Mucosa of gallbladder (tissue), 1 donor: ENCODE results near the gene OPHN1. TPM values are rescaled to one million over a fixed set of nuclear protein-coding genes. Genes with fewer than 3 reads are reported as not detected.

Experiments used
- DNase-seq: peaks from one replicate; pipeline ENCODE4 v3.0.0-alpha.2; 2020; ENCODE audit warnings: low spot score
- total RNA-seq: library from RNA; stranded (reverse); gene quantifications from one replicate; pipeline ENCODE4 v1.2.1, GENCODE V29; 2021
- donor health status: DM: no; HTN: no; CAD: no.

Gene OPHN1, protein sequence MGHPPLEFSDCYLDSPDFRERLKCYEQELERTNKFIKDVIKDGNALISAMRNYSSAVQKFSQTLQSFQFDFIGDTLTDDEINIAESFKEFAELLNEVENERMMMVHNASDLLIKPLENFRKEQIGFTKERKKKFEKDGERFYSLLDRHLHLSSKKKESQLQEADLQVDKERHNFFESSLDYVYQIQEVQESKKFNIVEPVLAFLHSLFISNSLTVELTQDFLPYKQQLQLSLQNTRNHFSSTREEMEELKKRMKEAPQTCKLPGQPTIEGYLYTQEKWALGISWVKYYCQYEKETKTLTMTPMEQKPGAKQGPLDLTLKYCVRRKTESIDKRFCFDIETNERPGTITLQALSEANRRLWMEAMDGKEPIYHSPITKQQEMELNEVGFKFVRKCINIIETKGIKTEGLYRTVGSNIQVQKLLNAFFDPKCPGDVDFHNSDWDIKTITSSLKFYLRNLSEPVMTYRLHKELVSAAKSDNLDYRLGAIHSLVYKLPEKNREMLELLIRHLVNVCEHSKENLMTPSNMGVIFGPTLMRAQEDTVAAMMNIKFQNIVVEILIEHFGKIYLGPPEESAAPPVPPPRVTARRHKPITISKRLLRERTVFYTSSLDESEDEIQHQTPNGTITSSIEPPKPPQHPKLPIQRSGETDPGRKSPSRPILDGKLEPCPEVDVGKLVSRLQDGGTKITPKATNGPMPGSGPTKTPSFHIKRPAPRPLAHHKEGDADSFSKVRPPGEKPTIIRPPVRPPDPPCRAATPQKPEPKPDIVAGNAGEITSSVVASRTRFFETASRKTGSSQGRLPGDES
- 7.6 TPM for total RNA-seq

- peak; percentile 76 for DNase-seq
Measured at GRCh38 chrX:68433155-68433980, at the start of gene OPHN1. TSS of gene OPHN1 (minus strand) at chrX:68433495. CDS start at chrX:68433020, 475 bp downstream.

DNA sequence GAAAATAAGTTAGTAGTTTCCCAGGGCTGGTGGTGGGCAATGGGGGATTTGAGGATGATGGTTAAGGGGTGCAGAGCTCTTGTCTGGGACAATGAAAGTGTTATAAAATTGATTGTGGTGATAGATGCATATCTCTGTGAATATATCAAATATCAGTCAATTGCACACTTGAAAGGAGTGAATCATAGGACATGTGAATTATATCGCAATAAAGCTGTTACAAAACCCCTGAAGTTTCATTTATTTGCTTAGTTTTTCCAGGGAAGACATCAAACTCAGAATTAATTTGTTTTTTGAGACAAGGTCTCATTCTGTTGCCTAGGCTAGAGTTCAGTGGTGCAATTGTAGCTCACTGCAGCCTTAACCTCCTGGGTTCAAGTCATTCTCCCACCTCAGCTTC, 47.7 kb upstream of the OPHN1 start:
- DNase-seq = no peak

GRCh38 chrX:68464796-68465195, 31.5 kb upstream of the OPHN1 start:
- no peak for DNase-seq

- DNase-seq = no peak
Measured at GRCh38 chrX:68463880-68464279, 30.6 kb upstream of the OPHN1 start.

DNA sequence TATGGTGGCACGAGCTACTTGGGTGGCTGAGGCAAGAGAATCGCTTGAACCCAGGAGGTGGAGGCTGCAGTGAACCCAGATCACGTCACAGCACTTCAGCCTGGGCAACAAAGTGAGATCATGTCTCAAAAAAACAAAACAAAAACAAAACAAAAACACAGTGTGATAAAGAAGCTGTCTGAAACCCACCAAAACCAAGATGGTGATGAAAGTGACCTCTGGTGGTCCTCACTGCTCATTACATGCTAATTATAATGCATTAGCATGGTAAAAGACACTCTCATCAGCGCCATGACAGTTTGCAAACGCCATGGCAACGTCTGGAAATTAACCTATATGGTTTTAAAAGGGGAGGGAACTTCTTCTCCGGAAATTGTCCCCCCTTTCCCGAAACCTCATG, 29.4 kb upstream of the OPHN1 start:
- DNase-seq = no peak

- no peak for DNase-seq
Measured at GRCh38 chrX:68462197-68462596, 28.9 kb upstream of the OPHN1 start.

DNA sequence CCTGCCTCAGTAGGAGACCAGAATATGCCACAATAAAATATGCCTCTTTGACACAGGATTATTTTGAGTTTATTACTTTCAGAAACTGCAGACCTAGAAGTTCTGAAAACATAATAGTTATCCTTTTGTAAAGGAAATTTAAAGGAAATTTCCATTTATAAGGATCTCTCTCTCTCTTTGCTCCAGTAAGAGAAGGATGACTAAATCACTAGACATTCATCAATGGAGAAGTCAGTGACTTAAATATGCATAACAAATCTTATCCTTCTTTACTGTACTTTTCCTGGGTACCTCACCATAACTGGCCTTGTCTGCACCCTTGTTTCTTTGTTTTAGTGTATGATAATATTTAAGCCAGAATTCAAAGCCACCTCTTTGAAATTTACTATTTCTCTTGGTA, 28.3 kb upstream of the OPHN1 start:
- no peak for DNase-seq

DNA sequence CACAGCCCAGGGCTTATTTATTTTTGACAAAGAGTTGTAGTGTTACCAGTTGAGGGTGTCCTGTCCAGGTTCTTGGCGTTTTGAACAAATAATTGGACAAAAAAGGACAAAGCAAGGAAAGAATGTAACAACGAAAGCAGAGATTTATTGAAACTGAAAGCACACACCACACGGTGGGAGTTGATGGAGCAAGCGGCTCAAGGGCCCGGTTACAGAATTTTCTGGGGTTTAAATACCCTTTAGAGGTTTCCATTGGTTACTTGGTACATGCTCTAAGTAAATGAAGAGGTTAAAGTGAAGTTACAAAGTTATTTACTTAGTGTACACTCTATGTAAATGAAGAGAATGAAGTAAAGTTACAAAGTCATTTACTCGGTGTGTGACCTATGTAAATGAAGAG, 27.8 kb upstream of the OPHN1 start:
- DNase-seq = no peak

GRCh38 chrX:68455151-68455510, 21.8 kb upstream of the OPHN1 start:
- DNase-seq = no peak

- no peak for DNase-seq
Measured at GRCh38 chrX:68454476-68455150, 21.3 kb upstream of the OPHN1 start.

- no peak for DNase-seq
Measured at GRCh38 chrX:68451720-68452119, 18.4 kb upstream of the OPHN1 start.

DNA sequence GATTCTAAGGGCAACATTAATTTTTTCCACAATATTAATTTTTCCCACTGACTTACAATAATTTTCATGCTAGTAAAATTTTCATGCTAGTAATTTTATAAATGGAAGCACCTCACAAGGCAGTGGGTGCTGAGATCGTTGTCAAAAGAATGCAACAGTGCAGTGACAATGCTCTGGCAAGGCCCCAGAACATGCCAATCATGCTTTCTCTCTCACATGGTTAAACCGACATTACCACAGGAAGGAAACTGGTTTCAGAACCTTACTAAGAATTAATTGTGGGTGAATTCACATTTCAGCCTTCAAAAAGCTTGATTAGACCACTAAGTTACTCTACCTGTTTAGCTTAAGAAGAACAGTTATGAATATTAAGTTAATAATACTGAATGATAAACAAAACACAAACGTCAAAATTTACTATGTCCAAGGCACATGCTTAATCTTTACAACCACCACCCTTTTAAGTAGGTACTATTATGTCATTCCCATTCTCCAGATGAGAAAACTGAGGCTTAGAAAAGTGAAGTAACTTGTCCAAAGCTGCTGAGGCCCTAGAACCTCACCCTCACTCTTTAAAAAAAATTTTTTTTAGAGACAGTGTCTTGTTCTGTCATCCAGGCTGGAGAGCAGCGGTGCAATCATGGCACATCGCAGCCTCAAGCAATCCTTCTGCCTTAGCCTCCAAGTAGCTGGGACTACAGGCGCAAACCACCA, 10.0 kb upstream of the OPHN1 start:
- no peak for DNase-seq

DNA sequence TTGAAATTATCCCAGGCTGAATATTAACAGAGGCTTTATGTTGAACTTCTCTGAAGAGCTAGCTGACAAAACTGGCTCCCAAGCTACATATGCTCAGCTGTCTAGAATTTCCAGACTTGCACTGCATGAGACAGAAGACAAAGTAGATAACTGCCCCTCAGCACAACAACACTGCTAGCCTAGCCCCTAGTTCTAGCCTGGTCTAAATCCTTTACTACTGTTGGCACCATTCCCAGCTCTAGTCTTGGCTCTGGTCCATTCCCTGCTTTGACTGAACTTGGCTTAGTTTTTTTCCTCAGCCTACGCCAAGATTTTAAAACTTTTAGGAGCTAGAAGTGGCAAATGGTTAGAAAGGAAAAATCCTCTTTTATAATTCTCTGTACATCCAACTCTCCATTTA, 7.6 kb upstream of the OPHN1 start:
- DNase-seq = peak; percentile 62

- no peak for DNase-seq
Measured at GRCh38 chrX:68440442-68440841, 7.1 kb upstream of the OPHN1 start.

GRCh38 chrX:68439341-68439740, 6.0 kb upstream of the OPHN1 start:
- DNase-seq = no peak

- DNase-seq = no peak
Measured at GRCh38 chrX:68438575-68438974, 5.3 kb upstream of the OPHN1 start.

- no peak for DNase-seq
Measured at GRCh38 chrX:68433981-68434299, 645 bp upstream of the OPHN1 start.

DNA sequence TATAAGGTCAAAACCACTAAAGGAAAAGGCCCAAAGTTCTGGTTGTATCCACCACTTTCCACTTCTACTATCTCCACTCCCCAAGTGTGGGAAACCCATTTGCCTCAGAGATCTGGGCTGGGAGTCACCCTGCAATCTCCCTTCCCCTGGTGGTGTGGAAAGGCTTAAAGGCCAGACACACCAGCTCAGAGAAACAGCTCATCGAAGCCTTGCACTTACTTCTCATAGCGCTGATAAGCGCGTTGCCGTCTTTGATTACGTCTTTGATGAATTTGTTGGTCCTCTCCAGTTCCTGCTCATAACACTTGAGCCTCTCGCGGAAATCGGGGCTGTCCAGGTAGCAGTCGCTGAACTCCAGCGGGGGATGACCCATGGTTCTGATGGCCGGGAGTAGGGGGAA, 647 bp downstream of the OPHN1 start:
- DNase-seq = peak; percentile 10

GRCh38 chrX:68431836-68432235, 1.5 kb downstream of the OPHN1 start:
- no peak for DNase-seq

GRCh38 chrX:68429216-68429615, 4.1 kb downstream of the OPHN1 start:
- DNase-seq = no peak

DNA sequence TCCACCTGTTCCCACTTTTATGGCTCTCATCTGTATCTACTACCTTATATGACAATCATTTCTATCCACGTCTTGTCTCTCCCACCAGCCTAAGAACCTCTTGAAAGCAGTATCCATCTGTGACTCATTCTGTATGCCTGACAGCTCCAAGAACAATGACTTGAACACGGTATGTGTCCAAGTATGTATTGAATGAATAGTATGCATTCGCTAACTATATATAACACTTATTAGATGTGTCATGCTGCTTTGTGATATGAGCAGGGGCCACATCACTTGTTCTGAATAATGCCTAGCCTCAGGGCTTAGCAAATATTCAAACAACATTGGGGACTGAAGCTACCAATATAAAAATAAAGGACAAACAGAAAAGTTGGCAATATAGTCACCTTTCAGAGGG, 4.9 kb downstream of the OPHN1 start:
- DNase-seq = no peak
